ENCODE measurements around the gene STK39. TPM values are rescaled to one million over a fixed set of nuclear protein-coding genes. Genes with fewer than 3 reads are reported as not detected.

STK39 gene
- polyA plus RNA-seq, 2 of the 4 experiments (the other 2 are of a cell fraction), result 14.2 to 27.2 TPM

GRCh38 chr2:167932123-167932693, 315.2 kb downstream of the STK39 start:
- CTCF ChIA-PET, result no interaction called here
- ATAC-seq (no peak), FAIRE-seq (no peak), DNase-seq (ENCODE audit: low read depth in 1 of 2, low spot score in 1 of 2) (no peak)
- Histone ChIP-seq H3K9me3 (no peaks in the 10 kb centered on the region), H3K4me3 (no peak overlapping the region), H3K27ac (no peak overlapping the region), H3K4me2 (no peak overlapping the region), H3K4me1 (no peaks in the 10 kb centered on the region)
- POLR2A ChIA-PET, result no interaction called here
- 39% methylated on average over 4 of the region's 4 CpGs for WGBS (ENCODE audit: missing lambda C conversion rate)
- TF ChIP-seq PBX3 (IDR thresholded peaks at IDR 0.05), result no peak
- no peak for TF ChIP-seq NPAS2 (CRISPR knock-in tag; IDR thresholded peaks at IDR 0.05; ENCODE audit: borderline replicate concordance)

DNA sequence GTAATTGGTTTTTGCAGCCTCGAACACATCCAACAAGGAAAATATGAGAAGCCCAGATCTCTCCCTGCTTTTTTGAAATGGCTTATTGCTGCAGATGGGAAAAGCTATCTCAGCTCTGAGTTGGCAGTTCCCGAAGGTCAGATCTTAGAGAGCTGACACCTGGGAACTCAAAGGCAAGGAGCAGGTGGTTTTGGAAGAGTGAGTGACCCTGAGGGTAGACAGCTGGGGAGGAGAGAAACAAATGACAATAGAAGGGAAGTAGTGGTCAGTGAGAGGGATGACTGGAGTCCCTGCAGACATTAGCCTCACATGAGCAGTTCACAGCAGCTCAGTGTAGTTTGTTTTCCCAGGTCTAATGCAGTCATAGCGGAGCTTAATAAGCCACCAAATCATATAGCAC, 317.9 kb downstream of the STK39 start:
- no peak for FAIRE-seq
- POLR2A ChIA-PET, result no interaction called here

GRCh38 chr2:167928434-167928833, 319.0 kb downstream of the STK39 start:
- TF ChIP-seq HOXB5 (CRISPR knock-in tag; IDR thresholded peaks at IDR 0.05) (no peak), BHLHE40 (IDR thresholded peaks at IDR 0.05; ENCODE audit: low read depth, low read length) (no peak), JUNB (IDR thresholded peaks at IDR 0.05) (no peak), ESRRA (IDR thresholded peaks at IDR 0.05; ENCODE audit: borderline replicate concordance, low read length) (no peak)

More for the DNA sequence above, 317.9 kb downstream of the STK39 start:
- H3K27ac ChIP-seq, result no peak overlapping the region
- DNase-seq (ENCODE audit: low read depth in 1 of 2, low spot score in 1 of 2) (no peak), ATAC-seq (no peak)
- 26% methylated on average over 3 of the region's 3 CpGs for WGBS (ENCODE audit: missing lambda C conversion rate)
- CTCF ChIA-PET, result no interaction called here
- no peak for TF ChIP-seq NR3C1 (IDR thresholded peaks at IDR 0.05)
- TF ChIP-seq TFCP2L1 (CRISPR knock-in tag; IDR thresholded peaks at IDR 0.05), result no peak
- TF ChIP-seq HEYL (CRISPR knock-in tag; IDR thresholded peaks at IDR 0.05), result no peak
- TF ChIP-seq MYC (IDR thresholded peaks at IDR 0.05; ENCODE audit: borderline replicate concordance, low read length), result no peak
- TF ChIP-seq JUN (IDR thresholded peaks at IDR 0.05), result no peak
- TF ChIP-seq SREBF2 (IDR thresholded peaks at IDR 0.05), result no peak
- TF ChIP-seq CBX2 (IDR thresholded peaks at IDR 0.05; ENCODE audit: borderline replicate concordance, low read depth), result no peak
- TF ChIP-seq SMC3 (IDR thresholded peaks at IDR 0.05), result no peak
- TF ChIP-seq MAFK (IDR thresholded peaks at IDR 0.05; ENCODE audit: partially characterized antibody), result no peak
- no peak for TF ChIP-seq ZFP36 (IDR thresholded peaks at IDR 0.05; ENCODE audit: borderline replicate concordance, partially characterized antibody)
- no peak for TF ChIP-seq NFE2L2 (conservative IDR thresholded peaks at IDR 0.05; ENCODE audit: low read length)
- no peak for TF ChIP-seq ZC3H11A (IDR thresholded peaks at IDR 0.05)
- no peak for TF ChIP-seq EHF (CRISPR knock-in tag; IDR thresholded peaks at IDR 0.05)
- no peak for TF ChIP-seq POLR2AphosphoS2 (conservative IDR thresholded peaks at IDR 0.05; ENCODE audit: low read length)
- no peak for TF ChIP-seq ELK1 (IDR thresholded peaks at IDR 0.05; ENCODE audit: low read depth, low read length)
- no peak for TF ChIP-seq FOSL2 (IDR thresholded peaks at IDR 0.05)
- no peak for TF ChIP-seq FOSL2 (CRISPR knock-in tag; IDR thresholded peaks at IDR 0.05)
- H3K4me2 ChIP-seq, result no peak overlapping the region
- no peaks in the 10 kb centered on the region for H3K9me3 ChIP-seq
- no peak overlapping the region for H3K4me3 ChIP-seq
- H3K4me1 ChIP-seq, result no peaks in the 10 kb centered on the region

More at GRCh38 chr2:167928434-167928833, 319.0 kb downstream of the STK39 start:
- Histone ChIP-seq H3K9me3 (no peaks in the 10 kb centered on the region), H3K27ac (no peak overlapping the region), H3K4me2 (no peak overlapping the region), H3K4me3 (no peak overlapping the region), H3K4me1 (no peaks in the 10 kb centered on the region)
- no peak for DNase-seq (ENCODE audit: low read depth in 1 of 2, low spot score in 1 of 2)
- ChIA-PET CTCF (no interaction called here), POLR2A (no interaction called here)
- WGBS (ENCODE audit: missing lambda C conversion rate), result 63% methylated on average over 6 of the region's 6 CpGs
- ATAC-seq, result no peak
- no peak for FAIRE-seq

All from A549 (cell line).